Measurements from ENCODE around the gene GABRR1.
"Not testable (repeated sequence)": the region's sequence is repeated elsewhere in the genome, so short reads cannot be mapped to it uniquely, and the experiment has no call there.

Gene GABRR1

DNA sequence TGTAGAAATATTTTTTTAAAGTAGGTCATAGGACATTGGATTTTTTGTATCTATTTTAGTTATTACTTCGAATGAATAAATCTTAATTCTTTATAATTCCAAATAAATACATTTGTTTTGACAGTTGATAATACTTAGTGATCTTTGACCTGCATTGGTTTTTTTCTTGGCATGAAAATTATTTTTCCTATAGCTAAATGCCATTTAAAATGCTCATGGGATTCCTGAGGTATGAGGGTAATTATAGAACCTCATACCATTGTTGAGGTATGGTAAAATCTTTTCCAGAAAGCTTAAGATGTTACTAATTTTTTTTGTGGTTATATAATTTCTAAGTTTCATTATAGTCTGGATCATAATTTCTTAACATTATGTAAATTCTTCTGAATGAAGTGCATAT, 63.0 kb downstream of the GABRR1 start:
- no peak for DNase-seq (ENCODE audit: low read depth)

DNA sequence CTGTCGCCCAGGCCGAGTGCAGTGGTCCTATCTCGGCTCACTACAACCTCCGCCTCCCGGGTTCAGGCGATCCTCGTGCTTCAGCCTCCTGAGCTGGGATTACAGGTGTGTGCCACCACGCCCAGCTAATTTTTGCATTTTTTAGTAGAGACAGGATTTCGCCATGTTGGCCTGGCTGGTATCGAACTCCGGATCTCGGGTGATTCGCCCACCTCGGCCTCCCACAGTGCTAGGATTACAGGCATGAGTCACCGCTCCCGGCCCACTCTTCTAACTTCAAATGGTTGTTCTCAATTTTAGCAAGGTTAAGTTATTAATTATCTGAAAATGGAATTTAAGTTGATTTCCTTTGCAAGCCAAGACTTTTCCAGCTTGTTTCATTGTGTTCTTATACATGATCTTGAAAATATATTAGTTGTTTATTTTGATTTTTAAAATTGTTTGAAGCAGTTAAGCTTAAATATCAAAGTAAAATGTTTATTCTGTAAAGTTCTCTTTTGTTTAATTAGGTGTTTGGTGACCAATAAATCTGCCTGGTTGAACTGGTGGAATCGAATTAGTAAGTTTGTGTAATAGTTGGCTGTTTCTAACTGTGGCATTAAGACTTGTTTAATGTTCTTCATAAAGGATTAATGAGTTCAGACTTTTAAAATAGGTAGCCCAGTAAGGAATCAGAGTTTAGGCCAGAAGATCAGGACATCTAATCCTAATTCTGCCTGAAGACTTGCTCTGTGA, 69.0 kb downstream of the GABRR1 start:
- no peak for DNase-seq (ENCODE audit: low read depth)

DNA sequence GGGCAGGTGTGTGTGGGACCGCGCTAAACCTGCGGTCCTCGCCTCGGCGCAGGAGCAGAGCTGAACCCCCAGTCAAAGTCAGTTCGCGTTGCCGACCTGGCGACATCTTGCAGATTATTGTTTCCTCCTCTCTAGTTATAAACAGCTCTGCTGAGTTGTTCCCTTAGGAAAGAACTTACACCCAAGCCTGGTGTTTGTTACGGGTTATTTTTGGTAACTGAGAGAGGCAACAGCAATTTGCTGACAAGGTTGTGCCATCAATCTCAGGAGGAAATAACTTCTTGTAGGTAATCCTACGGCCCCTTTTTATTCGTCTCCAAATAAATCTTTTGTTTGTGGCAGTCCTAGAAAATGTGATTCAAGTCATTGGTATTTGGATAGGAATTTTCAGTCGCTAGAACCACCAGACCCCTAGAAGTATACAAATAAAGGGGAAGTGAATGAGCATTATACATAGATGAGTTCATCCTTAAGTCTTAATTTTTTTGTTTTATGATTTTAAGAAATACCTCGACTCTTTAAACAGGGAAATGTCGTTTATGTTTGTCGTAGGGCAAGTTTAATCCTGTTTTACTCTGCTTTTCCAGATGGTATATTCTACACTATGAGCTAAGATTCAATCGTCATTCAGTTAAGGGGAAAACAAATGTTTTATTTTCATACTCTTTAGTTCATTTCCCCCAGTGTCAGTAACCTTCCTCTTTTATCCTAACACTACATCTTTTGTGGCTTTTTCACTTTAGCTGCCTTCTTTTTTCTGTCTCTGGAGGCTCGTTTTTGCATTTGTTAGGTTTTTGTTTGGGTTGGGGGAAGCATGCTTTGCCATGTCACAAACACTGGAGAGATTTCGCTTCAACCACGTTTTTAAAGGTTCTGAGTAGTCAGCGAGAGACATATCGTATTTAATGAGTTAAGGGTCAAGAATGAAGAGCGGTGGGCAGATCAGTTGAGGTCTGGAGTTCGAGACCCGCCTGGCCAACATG, 70.1 kb downstream of the GABRR1 start:
- DNase-seq (ENCODE audit: low read depth), result no peak

DNA sequence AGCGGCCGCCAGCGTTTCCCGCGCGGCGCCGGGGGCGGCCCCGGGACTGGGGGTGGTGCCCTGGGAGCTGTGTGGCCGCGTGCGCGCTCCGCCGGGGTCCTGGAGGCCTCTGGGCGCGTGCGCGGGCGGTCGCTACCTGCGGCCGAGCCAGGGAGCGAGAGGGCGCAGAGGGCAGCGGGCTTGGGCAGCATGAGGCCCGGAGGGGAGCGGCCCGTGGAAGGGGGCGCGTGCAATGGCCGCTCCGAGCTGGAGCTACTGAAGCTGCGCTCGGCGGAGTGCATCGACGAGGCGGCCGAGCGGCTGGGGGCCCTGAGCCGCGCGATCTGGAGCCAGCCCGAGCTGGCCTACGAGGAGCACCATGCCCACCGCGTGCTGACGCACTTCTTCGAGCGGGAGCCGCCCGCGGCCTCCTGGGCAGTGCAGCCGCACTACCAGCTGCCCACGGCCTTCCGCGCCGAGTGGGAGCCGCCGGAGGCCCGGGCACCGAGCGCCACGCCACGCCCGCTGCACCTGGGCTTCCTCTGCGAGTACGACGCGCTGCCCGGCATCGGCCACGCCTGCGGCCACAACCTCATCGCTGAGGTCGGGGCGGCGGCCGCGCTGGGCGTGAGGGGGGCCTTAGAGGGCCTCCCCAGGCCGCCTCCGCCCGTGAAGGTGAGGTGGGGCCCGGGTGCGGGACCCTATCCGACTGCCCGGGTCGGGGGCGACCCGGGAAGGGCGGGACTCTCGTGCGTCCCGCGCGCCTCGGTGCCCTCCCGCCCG, 71.0 kb downstream of the GABRR1 start, which contains the start of gene PM20D2:
Gene PM20D2 (plus strand): TSS at position 100 of the 762 bp plus-strand sequence. CDS start 90 bp downstream, at position 190.
- DNase-seq (ENCODE audit: low read depth), result peak; percentile 35

DNA sequence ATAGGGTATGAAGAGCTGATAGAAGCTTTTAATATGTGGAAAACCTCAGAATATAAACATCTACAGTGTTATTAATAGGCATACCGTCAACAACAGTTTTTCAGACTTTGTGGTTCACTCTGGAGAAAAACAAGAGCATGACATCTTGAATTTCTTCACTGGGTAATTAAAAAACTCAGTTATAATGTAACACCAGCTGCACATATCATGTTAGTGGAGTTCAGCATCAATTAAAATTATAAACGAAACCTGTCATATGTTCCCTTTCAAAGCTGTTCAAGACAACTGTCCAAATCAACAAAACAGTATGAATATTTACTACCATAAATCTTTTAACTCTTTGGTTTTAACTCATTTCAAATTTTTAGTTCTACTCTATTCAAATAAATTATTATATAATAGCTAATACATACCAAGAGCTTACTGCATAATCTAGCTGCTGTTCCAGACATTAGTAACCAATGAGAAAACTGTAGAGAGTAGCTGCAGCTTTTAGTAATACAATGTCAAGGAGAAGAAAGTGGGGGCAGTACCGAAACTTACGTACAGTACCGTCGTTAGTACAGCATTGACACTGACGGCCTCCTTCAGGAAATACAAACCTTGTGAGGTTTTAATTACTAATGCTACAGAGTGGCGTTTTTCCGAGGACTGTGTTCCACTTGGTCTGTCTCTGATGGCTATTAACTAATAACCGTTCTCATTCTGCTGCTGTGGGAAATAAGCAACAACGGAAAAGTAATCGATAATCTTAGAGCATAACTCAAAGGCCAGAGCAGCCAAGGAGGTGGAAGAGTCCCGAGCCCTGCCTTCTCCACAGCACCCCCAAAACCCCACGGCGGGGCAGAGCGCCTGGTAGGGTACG, 71.8 kb downstream of the GABRR1 start:
- DNase-seq (ENCODE audit: low read depth), result no peak

DNA sequence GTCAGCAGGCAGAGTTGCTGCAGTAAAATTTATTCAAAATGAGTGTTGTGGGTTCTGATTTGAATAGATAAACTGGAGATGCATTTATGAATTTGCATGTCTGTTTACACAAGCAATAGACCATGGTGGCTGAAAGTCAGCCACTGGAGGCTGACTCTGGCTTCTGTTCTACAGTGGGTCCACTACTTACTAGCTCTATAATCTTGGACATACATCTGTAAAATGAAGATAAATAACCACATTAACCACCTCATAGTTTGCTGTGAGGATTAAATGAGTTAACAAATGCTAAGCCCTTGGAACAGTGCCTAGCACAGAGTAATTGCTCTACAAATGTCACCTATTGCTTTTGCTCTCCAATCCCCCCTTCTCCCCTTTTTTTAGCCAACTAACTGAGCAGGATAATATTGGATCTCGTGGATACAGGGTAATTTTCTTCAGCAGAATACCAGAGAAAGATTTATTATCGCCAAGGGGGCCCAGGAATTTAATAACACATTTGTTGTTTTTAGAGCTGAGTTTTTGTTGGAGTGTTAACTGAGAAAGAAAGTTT, 72.7 kb downstream of the GABRR1 start:
- DNase-seq (ENCODE audit: low read depth), result no peak

DNA sequence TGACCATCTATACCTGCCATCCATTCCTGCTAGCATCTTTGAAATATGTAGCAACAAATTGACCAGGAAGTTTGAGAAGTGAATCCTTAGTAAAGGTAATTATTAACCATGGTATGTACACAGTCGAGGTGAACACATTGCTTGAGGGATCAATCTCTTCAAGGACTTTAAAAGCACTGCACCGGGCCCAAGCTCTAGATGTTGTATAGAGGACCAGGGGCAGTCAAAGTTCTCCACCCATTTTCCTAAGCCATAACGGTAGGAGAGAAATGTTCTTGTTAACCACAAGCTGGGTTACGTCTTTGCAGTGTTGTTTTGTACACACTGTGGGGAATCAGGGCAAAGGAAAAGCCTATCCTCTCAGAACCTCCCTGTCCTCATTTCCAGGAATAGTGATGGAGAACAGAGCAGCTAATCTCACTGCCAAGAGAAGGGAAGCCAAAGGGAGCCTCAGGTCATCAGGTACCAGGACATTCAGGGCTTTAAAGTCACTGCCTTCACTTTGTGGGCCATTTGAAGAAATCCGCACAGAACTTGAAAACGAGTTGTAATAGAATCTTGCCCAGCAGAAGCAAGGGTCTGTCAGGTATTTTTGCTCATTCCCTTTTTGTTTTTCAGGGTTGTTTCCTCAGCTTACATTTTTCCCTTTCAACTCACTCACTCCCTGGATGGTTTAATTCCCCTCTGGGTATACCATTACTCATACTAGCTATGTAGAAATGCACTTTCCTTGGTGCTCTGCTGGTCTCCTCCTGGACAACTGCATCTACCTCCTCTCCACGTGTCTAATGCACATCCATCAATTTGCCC, 76.6 kb downstream of the GABRR1 start:
- DNase-seq (ENCODE audit: low read depth), result no peak

DNA sequence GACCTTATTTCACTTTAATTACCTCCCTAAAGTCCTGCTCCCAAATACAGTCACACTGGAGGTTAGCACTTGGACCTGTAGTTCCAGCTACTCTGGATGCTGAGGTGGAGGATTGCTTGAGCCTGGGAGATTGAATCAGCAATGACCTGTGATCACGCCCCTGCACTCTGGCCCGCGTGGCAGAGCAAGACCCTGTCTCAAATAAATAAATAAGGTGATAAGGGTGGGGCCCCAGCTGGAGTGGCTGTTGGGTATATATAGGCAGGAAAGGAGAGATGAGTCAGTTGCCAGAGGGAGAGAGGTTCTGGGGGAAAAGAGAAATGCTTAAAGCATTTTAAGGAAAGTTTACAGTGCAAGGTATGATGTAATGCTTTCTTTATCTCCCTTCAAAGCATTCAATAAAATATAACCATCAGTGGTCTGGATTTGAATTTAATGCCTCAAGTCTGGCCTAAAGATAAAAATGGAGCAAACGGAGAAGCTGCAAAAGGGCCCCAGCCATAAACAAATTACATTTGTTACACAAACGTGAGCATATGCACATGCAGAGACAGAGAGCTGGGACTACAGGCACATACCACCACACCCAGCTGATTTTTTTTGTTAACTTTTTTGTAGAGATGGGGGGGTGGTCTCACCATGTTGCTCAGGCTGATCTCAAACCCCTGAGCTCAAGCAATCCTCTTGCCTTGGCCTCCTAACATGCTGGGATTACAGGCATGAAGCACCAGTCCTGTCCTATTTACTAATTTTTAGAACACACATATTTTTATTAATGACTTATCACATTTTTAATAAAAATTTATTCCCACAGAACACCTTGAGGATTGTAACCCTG, 77.4 kb downstream of the GABRR1 start:
- DNase-seq (ENCODE audit: low read depth), result no peak

DNA sequence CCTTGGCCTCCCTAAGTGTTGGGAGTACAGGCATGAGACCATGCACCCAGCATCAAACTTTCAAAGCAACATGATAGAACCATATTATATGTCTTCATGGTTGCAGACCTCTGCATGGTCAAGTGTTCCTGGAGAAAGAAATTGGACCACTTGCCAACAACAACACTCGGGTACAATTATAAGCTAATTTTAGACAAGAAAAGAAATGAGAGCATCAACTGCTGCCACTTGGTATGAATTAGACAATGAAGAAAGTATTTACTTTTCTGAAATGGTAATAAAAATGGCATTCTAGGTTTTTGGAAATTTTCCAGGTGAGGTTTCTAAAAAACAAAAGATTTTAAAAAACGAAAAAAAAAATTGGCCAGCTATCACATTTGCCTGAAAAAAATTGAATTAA, 79.0 kb downstream of the GABRR1 start:
- no peak for DNase-seq (ENCODE audit: low read depth)

DNA sequence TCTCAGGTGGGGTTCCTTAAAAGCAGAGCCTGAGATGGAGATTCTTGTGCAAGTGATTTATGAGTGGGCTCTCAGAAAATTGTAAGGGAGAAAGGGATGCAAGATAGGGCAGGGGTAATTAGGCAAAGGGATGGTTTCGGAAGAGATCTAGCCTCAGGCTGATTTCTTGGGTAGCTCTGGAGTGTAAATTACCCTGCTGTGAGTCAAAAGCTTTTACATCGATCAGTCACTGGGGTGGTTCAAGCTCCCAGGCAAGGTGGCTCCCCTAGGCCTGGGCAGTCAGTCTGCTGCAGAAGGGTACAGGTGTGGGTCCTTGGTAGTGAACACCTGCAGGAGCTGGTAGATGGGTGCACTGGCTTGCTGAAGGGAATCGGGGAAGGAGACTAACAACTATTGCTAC, 82.4 kb downstream of the GABRR1 start:
- no peak for DNase-seq (ENCODE audit: low read depth)

DNA sequence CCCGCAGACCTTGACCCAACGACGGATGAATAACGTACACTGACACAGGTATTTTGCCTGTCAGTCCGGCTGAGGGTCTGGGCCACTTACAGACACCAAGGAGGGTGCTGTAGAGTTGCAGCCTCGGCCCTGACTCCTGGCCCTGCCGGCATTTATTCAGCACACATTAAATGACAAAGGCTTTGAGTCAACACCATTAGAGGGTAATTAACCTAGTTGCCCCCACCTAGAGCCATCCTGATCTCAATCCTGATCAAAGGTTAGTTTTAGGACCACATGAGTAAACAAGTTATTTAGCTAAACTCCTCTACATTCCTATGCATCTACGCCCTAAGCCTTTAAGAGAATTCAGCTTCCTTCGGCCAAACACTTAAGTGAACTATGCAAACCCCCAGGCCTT, 83.2 kb downstream of the GABRR1 start:
- no peak for DNase-seq (ENCODE audit: low read depth)

DNA sequence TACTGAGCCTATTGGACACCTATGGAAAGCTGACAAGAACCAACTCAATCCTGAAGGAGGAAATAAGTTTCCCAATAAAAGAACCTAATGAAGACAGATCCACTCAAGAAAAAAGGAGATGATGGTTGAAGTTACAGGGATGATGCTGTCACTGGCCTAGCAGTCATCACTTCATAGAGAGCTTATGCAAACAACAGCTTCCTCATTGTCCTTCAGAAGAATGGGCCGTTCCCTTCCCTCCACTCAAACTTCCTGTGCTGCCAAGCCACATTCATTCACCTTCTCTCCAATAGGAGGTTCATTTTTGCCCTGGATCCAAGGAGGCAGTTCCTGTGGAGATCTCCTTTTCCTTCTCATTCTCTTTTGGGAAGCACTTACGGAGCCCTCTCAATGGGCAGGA, 85.1 kb downstream of the GABRR1 start:
- DNase-seq (ENCODE audit: low read depth), result no peak

DNA sequence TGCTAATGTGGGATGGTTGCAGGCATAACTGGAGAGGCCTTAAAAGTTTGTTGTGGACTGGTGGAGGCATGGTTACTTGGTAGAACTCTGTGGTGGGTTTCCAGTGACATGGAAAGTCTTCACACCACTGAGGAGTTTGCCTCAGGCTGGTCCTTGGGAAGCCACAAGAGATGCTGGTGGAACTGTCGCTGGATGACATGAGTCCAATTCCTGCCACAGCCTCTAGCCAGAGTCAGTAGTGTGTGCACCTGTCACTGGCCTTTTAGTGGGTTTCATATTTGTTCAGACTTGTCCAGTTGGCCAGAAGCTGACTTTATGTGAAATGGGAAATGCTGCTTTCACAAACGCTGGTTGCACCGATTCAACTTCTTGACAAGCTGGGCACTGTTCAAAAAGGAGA, 85.6 kb downstream of the GABRR1 start:
- DNase-seq (ENCODE audit: low read depth), result no peak

DNA sequence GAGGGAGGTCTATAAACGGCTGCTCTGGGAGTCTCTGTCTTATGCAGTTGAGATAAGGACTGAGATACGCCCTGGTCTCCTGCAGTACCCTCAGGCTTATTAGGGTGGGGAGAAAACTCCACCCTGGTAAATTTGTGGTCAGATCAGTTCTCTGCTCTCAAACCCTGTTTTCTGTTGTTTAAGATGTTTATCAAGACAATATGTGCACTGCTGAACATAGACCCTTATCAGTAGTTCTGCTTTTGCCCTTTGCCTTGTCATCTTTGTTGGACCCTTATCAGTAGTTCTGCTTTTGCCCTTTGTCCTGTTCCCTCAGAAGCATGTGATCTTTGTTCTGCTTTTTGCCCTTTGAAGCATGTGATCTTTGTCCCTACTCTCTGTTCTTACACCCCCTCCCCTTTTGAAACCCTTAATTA, 88.9 kb downstream of the GABRR1 start:
- DNase-seq (ENCODE audit: low read depth), result not testable (repeated sequence)

Data from stimulated activated CD8-positive, alpha-beta memory T cell treated with anti-CD3 and anti-CD28 coated beads, Interleukin-15, amount 100 ng/mL, for 1 hour (primary cell).